Spleen (tissue), 11 donors: ENCODE results near the gene CDK5RAP3. TPM values are rescaled to one million over a fixed set of nuclear protein-coding genes. Genes with fewer than 3 reads are reported as not detected.
A peak's percentile ranks its signal among the peaks of the same experiment; 100 is the strongest.

Experiments used
- DNase-seq: peaks from one replicate; pipeline ENCODE4 v3.0.0-alpha.2; 2020
- H3K27ac ChIP-seq, 8 donors: fragments of 200-600 bp; sonication (generic) in 7 of 8; 1 replicate in 4 of 8; 2 replicates in 4 of 8; pipeline versions ENCODE4 v1.5.0 to v1.8.0; 2016 to 2021; ENCODE audit warnings: inconsistent platforms in 4 of 8, mild to moderate bottlenecking in 4 of 8, moderate library complexity in 1 of 8
- H3K27me3 ChIP-seq, 7 donors: fragments of 200-600 bp; sonication (generic) in 6 of 7; replicated peaks in 1 of 7; 1 replicate in 4 of 7; 2 replicates in 3 of 7; pipeline versions ENCODE4 v1.5.0 to v1.8.0; 2016 to 2021; ENCODE audit warnings: inconsistent platforms in 3 of 7, mild to moderate bottlenecking in 1 of 7
- H3K36me3 ChIP-seq, 6 donors: fragments of 200-600 bp; sonication (generic) in 5 of 6; 1 replicate in 4 of 6; 2 replicates in 2 of 6; pipeline versions ENCODE4 v1.5.0 to v1.8.0; 2016 to 2021; ENCODE audit warnings: inconsistent platforms in 2 of 6
- H3K4me1 ChIP-seq, 6 donors: fragments of 200-600 bp; sonication (generic) in 5 of 6; 1 replicate in 3 of 6; 2 replicates in 3 of 6; pipeline versions ENCODE4 v1.5.0 to v1.8.0; 2016 to 2021; ENCODE audit warnings: inconsistent platforms in 3 of 6
- H3K4me3 ChIP-seq, 8 donors: fragments of 200-600 bp; sonication (generic) in 7 of 8; 1 replicate in 4 of 8; 2 replicates in 4 of 8; pipeline versions ENCODE4 v1.5.0 to v1.8.0; 2016 to 2021; ENCODE audit warnings: inconsistent platforms in 4 of 8, mild to moderate bottlenecking in 4 of 8, moderate library complexity in 2 of 8
- H3K9me3 ChIP-seq, 8 donors: fragments of 200-600 bp; sonication (generic) in 7 of 8; 1 replicate in 4 of 8; 2 replicates in 4 of 8; pipeline versions ENCODE4 v1.5.0 to v1.8.0; 2016 to 2021; ENCODE audit warnings: inconsistent platforms in 4 of 8
- POLR2A ChIP-seq, 3 donors: fragments of 450-650 bp; IDR thresholded peaks; one replicate each; pipeline ENCODE4 v1.5.1; 2017; ENCODE audit warnings: antibody characterized with exemption in 3 of 3, mild to moderate bottlenecking in 1 of 3
- POLR2AphosphoS5 ChIP-seq, 3 donors: sonication (generic); formaldehyde crosslinking; IDR thresholded peaks; one replicate each; pipeline ENCODE4 v1.5.1; 2017; ENCODE audit warnings: antibody characterized with exemption in 3 of 3
- WGBS, 5 donors: extraction: QIAGEN DNeasy Blood & Tissue Kit in 3 of 5; methylation state at CpG; one replicate each; pipeline versions ENCODE4 v1.1.5 to v1.1.7; 2013 to 2018; 5-methylcytosine and 5-hydroxymethylcytosine counted together
- intact Hi-C: fragments of 100-400 bp; cut with DNase I; formaldehyde crosslinking; loops from one replicate; pipeline ENCODE4 v1.15.0; 2023; ENCODE audit warnings: low total_unique reads
- polyA plus RNA-seq, 3 donors: library from polyadenylated mRNA; stranded (reverse); fragments of 200-250 nt; gene quantifications; one replicate each; pipeline ENCODE4 v1.2.1, GENCODE V29; 2013
- total RNA-seq, 7 donors: library from RNA; depleted of rRNA in 3 of 7; stranded (reverse); fragments of >200 nt in 3 of 7; fragmentation: NEBNext Ultra II Directional in 4 of 7; extraction: Animal tissue kit (Norgen Biotek cat#: 25700) in 4 of 7; gene quantifications; one replicate each; pipeline versions ENCODE4 v1.1.0 to v1.2.1, GENCODE V29; 2016 to 2021
- TF ChIP-seq, protein P1 (sequence below), 11 experiments: fragments of 200-600 bp in 7 of 11; fragments of 450-650 bp in 4 of 11; sonication (generic) in 4 of 11; IDR thresholded peaks in 8 of 11; conservative IDR thresholded peaks in 3 of 11; 1 replicate in 7 of 11; 2 replicates in 4 of 11; pipeline versions ENCODE4 v1.4.0 to v1.8.0; 2016 to 2021; ENCODE audit warnings: antibody characterized with exemption in 11 of 11, inconsistent platforms in 4 of 11, mild to moderate bottlenecking in 1 of 11
- donor health status: healthy with polysubstance abuse.
- donor health status: DM: no; HTN: no; CAD: no; lungs with moderate emphysema.
- donor health status: DM: no; HTN: no; CAD: no.
- donor health status: Bipolar disorder and iron deficiency.
- donor health status: healthy.
- donor health status: DM: no; HTN: no; CAD: no.
- donor health status: DM: yes; HTN: yes; CAD: no.

CDK5RAP3 gene
- total and polyA plus RNA-seq, 10 donors: 216 to 1,020 (median 261) TPM

DNA sequence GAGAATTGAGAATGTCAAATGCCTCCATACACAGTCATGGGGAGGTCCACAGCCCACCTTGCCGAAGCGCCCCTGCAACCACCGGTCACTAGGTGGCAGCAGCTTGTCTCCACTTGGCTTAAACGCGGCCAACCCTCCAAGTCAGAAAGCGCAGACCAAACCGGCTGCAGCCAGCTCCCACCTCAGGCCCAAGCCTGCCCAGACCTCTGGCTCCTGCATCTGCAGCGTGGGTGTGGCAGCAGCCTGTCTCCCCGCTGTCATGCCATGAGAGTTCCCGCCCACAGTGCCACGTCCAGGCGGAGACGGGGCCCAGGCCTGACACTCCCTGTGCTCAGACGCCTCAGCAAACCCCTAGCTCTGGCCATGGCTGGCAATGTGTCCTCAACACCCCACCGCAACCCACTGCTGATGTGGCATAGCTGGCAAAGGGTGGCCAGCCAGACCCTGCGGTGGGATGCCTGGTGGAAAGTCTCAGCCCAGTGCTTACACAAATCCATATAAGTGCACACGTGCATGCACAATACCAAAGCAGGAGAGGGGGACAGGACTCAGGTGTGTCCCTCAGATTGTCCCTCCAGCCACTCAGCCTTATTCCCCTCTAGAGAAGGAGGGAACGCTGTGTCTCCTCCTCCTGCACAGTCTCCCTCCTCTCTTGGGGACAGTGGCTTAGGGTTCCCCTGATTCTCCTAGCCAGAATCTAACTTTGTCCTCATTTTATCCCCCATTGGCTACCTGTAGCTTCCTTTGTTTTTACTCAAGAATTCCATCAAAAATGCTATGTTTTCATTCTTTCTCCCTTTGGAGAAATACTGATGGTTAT is 55.8 kb downstream of the CDK5RAP3 start:
- Histone ChIP-seq H3K9me3 (no peaks in the 10 kb centered on the region), H3K27me3 (peaks cover 0 to 33% (median 5%) of the 10 kb centered on the region in 7 donors), H3K4me3 (peak overlapping the region in 1 of 8 donors; percentile 7), H3K27ac (no peak overlapping the region), H3K36me3 (no peaks in the 10 kb centered on the region), H3K4me1 (peaks cover 26 to 53% (median 44%) of the 10 kb centered on the region in 6 donors)
- TF ChIP-seq POLR2A (IDR thresholded peaks at IDR 0.05): no peak
- peak; percentile 42 to 63 (median 60) for TF ChIP-seq POLR2AphosphoS5 (IDR thresholded peaks at IDR 0.05)
- TF ChIP-seq, protein P1, sequence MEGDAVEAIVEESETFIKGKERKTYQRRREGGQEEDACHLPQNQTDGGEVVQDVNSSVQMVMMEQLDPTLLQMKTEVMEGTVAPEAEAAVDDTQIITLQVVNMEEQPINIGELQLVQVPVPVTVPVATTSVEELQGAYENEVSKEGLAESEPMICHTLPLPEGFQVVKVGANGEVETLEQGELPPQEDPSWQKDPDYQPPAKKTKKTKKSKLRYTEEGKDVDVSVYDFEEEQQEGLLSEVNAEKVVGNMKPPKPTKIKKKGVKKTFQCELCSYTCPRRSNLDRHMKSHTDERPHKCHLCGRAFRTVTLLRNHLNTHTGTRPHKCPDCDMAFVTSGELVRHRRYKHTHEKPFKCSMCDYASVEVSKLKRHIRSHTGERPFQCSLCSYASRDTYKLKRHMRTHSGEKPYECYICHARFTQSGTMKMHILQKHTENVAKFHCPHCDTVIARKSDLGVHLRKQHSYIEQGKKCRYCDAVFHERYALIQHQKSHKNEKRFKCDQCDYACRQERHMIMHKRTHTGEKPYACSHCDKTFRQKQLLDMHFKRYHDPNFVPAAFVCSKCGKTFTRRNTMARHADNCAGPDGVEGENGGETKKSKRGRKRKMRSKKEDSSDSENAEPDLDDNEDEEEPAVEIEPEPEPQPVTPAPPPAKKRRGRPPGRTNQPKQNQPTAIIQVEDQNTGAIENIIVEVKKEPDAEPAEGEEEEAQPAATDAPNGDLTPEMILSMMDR (IDR thresholded peaks at IDR 0.05 in 8 of 11, conservative IDR thresholded peaks at IDR 0.05 in 3 of 11): peak; percentile 54 to 90 (median 81)
- peak; percentile 93 for DNase-seq
- intact Hi-C loops: loop anchor here (2.0 kb wide), 1 partner anchor 48 kb away; no protein-coding TSS in a partner anchor
- WGBS, 5 donors: 23 to 37% (median 31%) methylated on average over 16 to 18 of the region's 18 CpGs

DNA sequence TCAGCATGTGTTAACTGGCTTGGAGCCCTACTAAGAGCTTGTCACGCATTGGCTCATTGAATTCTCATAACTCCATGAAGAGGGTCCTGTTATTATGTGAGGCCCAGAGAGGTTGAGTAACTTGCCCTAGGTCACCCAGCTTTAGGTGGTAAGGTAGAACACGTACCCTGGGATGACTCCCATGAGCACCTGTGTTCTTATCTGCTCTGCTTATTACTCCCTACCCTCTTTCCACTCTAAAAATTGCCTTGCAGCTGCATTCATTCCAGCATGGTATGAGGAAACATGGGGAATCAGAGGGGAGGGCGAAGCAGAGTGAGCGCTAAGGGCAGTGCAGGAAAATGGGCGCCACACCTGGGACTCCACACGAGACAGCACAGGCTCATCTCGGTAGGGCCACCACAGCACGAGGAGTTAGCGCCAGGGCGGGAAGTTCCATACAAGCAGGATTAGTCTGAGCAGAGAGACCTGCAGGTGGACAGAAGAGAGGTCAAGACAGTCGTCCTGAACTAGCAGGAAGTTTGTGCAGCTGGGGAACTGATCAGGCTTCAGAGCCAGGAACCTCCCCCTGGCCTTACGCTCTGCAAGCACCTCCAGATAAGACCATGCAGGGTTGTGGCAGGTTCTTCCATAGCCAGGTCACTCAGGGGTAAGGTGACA is 56.5 kb downstream of the CDK5RAP3 start:
- Histone ChIP-seq H3K9me3 (no peaks in the 10 kb centered on the region), H3K27me3 (peaks cover 0 to 31% (median 5%) of the 10 kb centered on the region in 7 donors), H3K4me3 (no peak overlapping the region), H3K27ac (no peak overlapping the region), H3K4me1 (peaks cover 26 to 46% (median 41%) of the 10 kb centered on the region in 6 donors), H3K36me3 (no peaks in the 10 kb centered on the region)
- intact Hi-C loops: loop anchor here (2.0 kb wide), 1 partner anchor 47 kb away; no protein-coding TSS in a partner anchor
- no peak for TF ChIP-seq POLR2AphosphoS5 (IDR thresholded peaks at IDR 0.05)
- DNase-seq: no peak
- 89 to 94% (median 90%) methylated on average over 12 of the region's 12 CpGs for WGBS, 5 donors

DNA sequence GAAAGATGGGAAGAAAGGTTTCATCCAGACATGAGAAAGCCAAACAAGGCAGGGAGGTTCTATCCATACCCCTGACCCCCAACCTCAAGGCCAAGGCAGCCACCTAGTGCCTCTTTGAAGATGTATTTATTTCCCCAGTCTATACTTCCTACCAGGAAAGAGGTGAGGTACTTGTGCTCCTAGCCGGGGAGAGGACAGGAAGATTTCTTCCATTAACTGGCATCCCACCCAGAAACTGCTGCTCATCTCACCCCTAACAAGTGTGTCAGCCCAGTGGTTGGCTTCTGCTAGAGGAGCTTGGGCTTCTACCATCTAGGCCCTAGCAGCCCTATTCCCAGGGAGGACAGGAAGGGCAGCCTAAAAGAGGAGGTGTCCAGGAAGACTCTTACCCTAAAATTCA is 57.8 kb downstream of the CDK5RAP3 start:
- H3K27ac ChIP-seq: no peak overlapping the region
- intact Hi-C loops: no loop called here

DNA sequence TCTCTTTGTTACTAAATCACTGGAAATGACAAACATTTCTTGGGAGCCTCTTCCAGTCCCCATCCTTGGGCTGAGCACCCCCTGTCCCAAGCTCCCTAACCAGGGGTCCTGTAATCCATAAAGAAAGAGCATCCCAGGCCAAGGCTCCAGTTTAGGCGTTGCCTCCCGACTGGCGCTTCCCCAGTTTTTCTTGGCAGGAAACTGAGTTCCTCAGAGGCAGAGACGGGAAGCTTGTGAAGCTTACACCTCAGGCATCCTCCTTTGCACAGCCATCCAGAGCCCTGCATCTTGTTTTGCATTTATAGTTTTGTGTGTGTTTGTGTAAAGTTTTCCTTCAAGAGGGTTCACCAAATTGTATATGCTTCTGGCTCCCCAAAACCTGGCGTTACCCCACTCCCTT is 59.6 kb downstream of the CDK5RAP3 start:
- Histone ChIP-seq H3K4me3 (no peak overlapping the region), H3K27ac (no peak overlapping the region), H3K27me3 (peaks cover 0 to 8% (median 0%) of the 10 kb centered on the region in 7 donors), H3K4me1 (peaks cover 11 to 15% (median 14%) of the 10 kb centered on the region in 6 donors), H3K36me3 (no peaks in the 10 kb centered on the region), H3K9me3 (no peaks in the 10 kb centered on the region)
- TF ChIP-seq POLR2A (IDR thresholded peaks at IDR 0.05) (no peak), POLR2AphosphoS5 (IDR thresholded peaks at IDR 0.05) (no peak)
- TF ChIP-seq, protein P1 (IDR thresholded peaks at IDR 0.05 in 8 of 11, conservative IDR thresholded peaks at IDR 0.05 in 3 of 11): no peak
- intact Hi-C loops: no loop called here
- DNase-seq: no peak
- WGBS, 5 donors: 64 to 74% (median 68%) methylated on average over 5 of the region's 5 CpGs

More for the DNA sequence above, 57.8 kb downstream of the CDK5RAP3 start:
- H3K9me3 ChIP-seq: no peaks in the 10 kb centered on the region
- H3K4me3 ChIP-seq: no peak overlapping the region
- 40 to 85% (median 79%) methylated on average over 1 of the region's 1 CpG for WGBS, 5 donors
- TF ChIP-seq, protein P1 (IDR thresholded peaks at IDR 0.05 in 8 of 11, conservative IDR thresholded peaks at IDR 0.05 in 3 of 11): no peak
- TF ChIP-seq POLR2AphosphoS5 (IDR thresholded peaks at IDR 0.05): no peak
- TF ChIP-seq POLR2A (IDR thresholded peaks at IDR 0.05): no peak
- H3K4me1 ChIP-seq: peaks cover 25 to 33% (median 29%) of the 10 kb centered on the region in 6 donors
- no peaks in the 10 kb centered on the region for H3K36me3 ChIP-seq
- no peak for DNase-seq
- peaks cover 0 to 18% (median 4%) of the 10 kb centered on the region in 7 donors for H3K27me3 ChIP-seq

Other genes with a start within 250 kb of the CDK5RAP3 start
- gene TBX21, start 237.9 kb upstream of the CDK5RAP3 start, total RNA-seq: 10 to 100 TPM; 10.4 to 21.7 (median 12.2) TPM
- 1 to 10 TPM; 2.6 to 8.3 (median 3.8) TPM for gene TBX21, start 237.9 kb upstream of the CDK5RAP3 start, polyA plus RNA-seq
- gene OSBPL7, start 149.3 kb upstream of the CDK5RAP3 start, total RNA-seq: 10 to 100 TPM; 17.3 to 33.3 (median 23.0) TPM
- gene OSBPL7, start 149.3 kb upstream of the CDK5RAP3 start, polyA plus RNA-seq: 10 to 100 TPM in 2 of 3 donors, 1 to 10 TPM in 1; 7.7 to 17.7 (median 10.7) TPM
- gene MRPL10, start 139.6 kb upstream of the CDK5RAP3 start, total RNA-seq: 10 to 100 TPM; 24.4 to 46.1 (median 32.2) TPM
- 10 to 100 TPM; 27.2 to 42.3 (median 36.2) TPM for gene MRPL10, start 139.6 kb upstream of the CDK5RAP3 start, polyA plus RNA-seq
- 1 to 10 TPM in 3 of 7 donors, under 1 TPM in 4; 0.42 to 1.3 (median 0.66) TPM for gene LRRC46, start 139.4 kb upstream of the CDK5RAP3 start, total RNA-seq
- 1 to 10 TPM; 1.0 to 1.4 (median 1.2) TPM for gene LRRC46, start 139.4 kb upstream of the CDK5RAP3 start, polyA plus RNA-seq
- gene SCRN2, start 129.8 kb upstream of the CDK5RAP3 start, total RNA-seq: 10 to 100 TPM; 37.5 to 59.4 (median 49.0) TPM
- gene SCRN2, start 129.8 kb upstream of the CDK5RAP3 start, polyA plus RNA-seq: 10 to 100 TPM; 38.9 to 58.0 (median 50.4) TPM
- 1 to 10 TPM in 5 of 7 donors, under 1 TPM in 2; 0.19 to 3.0 (median 2.0) TPM for gene SP6, start 120.0 kb upstream of the CDK5RAP3 start, total RNA-seq
- under 1 TPM; 0.11 to 0.90 (median 0.27) TPM for gene SP6, start 120.0 kb upstream of the CDK5RAP3 start, polyA plus RNA-seq
- 10 to 100 TPM; 11.9 to 22.6 (median 18.2) TPM for gene SP2, start 74.9 kb upstream of the CDK5RAP3 start, total RNA-seq
- gene SP2, start 74.9 kb upstream of the CDK5RAP3 start, polyA plus RNA-seq: 10 to 100 TPM in 1 of 3 donors, 1 to 10 TPM in 2; 4.5 to 10.7 (median 5.5) TPM
- 10 to 100 TPM; 23.6 to 28.9 (median 28.1) TPM for gene PNPO, start 29.5 kb upstream of the CDK5RAP3 start, total RNA-seq
- gene PNPO, start 29.5 kb upstream of the CDK5RAP3 start, polyA plus RNA-seq: 10 to 100 TPM in 1 of 3 donors, 1 to 10 TPM in 2; 6.1 to 13.0 (median 8.5) TPM
- gene PRR15L, start 13.2 kb upstream of the CDK5RAP3 start, total RNA-seq: not detected
- gene PRR15L, start 13.2 kb upstream of the CDK5RAP3 start, polyA plus RNA-seq: under 1 TPM in 1 of 3 donors, not detected in 2; 0.16 TPM
- gene COPZ2, start 66.7 kb downstream of the CDK5RAP3 start, total RNA-seq: 10 to 100 TPM in 3 of 7 donors, 1 to 10 TPM in 4; 6.0 to 15.0 (median 9.0) TPM
- gene COPZ2, start 66.7 kb downstream of the CDK5RAP3 start, polyA plus RNA-seq: 1 to 10 TPM; 7.3 to 9.6 (median 8.5) TPM
- gene NFE2L1, start 77.2 kb downstream of the CDK5RAP3 start, total RNA-seq: 100 to 1,000 TPM; 111 to 242 (median 142) TPM
- 10 to 100 TPM; 21.2 to 59.5 (median 25.7) TPM for gene NFE2L1, start 77.2 kb downstream of the CDK5RAP3 start, polyA plus RNA-seq
- 10 to 100 TPM; 21.6 to 36.2 (median 29.8) TPM for gene CBX1, start 130.4 kb downstream of the CDK5RAP3 start, total RNA-seq
- 10 to 100 TPM; 19.6 to 29.8 (median 27.4) TPM for gene CBX1, start 130.4 kb downstream of the CDK5RAP3 start, polyA plus RNA-seq
- 10 to 100 TPM; 31.8 to 45.4 (median 39.2) TPM for gene SNX11, start 136.7 kb downstream of the CDK5RAP3 start, total RNA-seq
- gene SNX11, start 136.7 kb downstream of the CDK5RAP3 start, polyA plus RNA-seq: 10 to 100 TPM; 17.6 to 27.3 (median 26.3) TPM